GM21367 (cell line): ENCODE data around the gene COL23A1.

Experiments
- ATAC-seq: cut with Tn5 transposase; IDR thresholded peaks from one replicate; pipeline ENCODE4 v1.9.1; 2021; ENCODE audit not compliant: unreplicated experiment

The COL23A1 gene

DNA sequence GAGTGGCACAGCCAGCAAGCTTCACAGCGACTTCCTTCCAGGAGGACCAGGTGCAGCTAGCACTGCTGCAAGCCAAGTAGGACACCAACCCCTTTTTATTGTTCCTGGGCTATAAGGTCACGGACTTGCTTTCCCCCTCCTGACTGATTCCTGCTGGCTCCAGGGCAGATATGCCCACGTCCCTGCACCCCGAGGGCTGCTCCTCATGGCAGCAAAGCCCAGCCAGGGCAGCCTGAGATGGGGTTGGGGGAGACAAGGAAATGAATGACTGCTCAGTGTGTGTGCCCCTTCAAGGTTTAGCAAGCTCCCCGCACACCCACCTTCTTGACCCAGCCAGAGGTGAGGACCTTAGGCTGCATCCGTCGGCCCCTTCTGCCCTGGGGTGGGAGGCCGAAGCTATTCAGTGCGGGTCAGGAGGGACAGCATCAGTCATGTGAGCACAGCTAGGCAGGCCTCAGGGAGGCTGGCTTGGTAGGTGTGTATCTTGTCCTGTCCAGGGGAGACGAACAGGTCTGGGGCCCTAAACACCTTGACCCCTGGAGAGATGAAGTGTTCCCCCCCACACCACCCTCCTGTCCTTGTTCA lies 221.4 kb downstream of the COL23A1 start:
- ATAC-seq = no peak

DNA sequence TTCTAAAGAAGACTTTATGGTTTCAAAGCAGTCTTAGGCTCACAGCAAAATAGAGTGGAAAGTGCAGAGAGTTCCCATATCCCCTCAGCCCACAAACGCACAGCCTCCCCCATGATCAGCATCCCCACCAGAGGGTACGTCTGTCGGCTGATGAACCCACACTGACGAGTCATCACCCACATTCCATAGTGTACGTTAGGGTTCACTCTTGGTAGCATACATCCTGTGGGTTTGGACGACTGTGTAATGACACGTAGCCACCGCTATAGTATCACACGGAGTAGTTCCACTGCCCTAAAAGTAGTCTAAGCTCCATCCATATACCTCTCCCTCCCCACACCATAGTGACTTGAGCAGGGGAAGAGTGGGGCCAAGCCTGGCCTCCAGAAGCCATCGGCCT lies 221.9 kb downstream of the COL23A1 start:
- no peak for ATAC-seq

DNA sequence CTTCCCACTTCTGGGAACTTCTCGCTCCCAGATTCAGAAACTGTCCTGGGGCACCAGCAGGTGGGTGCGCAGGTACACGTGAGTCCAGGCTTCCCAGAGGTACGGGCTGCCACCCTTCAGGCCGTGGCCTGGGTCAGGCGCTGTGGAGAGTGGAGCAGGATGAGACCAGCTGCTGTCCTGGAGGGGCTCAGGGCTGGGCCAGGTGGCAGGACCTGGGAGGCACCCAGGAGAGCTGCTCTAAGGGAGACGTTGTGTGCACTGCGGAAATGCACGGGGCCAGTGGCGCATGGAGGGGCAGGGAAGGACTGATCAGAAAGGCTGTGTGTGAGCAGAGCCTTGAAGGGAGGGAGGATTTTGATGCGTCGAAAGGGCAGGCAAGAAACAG lies 222.5 kb downstream of the COL23A1 start:
- no peak for ATAC-seq

DNA sequence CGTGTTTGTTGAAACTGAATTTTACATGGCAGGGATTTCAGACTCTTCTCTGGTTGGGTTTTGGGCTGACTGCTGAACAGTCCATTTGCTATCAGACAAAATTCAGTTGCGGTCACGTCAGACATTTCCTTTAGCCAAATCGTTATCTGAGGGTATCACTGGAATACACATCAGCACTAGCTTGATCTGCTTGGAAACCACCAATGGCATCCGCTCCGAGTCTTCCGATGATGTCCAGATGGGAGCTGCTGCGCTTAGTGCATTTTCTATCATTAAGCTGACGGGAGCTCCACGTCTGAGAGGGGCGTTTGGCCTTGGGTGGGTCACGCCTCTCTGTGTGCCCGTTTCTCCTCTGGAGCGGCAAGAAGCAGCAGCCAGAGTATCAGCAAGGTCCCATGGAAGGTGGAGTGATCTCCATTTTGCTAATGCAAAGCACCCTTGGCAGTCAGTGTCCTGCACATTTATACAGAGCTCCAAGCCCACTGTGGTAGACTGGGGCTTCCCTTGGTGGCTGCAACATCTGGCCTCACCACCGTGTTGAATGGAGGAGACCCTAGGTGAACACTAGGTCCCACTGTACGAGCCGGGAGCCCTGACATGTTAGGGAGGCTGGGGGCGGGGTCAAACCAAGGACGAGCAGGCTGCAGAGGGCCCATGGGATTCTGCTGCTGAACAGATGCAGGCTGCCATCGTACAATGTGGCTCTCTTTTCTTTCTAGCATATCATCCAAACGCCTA lies 223.0 kb downstream of the COL23A1 start:
- no peak for ATAC-seq

DNA sequence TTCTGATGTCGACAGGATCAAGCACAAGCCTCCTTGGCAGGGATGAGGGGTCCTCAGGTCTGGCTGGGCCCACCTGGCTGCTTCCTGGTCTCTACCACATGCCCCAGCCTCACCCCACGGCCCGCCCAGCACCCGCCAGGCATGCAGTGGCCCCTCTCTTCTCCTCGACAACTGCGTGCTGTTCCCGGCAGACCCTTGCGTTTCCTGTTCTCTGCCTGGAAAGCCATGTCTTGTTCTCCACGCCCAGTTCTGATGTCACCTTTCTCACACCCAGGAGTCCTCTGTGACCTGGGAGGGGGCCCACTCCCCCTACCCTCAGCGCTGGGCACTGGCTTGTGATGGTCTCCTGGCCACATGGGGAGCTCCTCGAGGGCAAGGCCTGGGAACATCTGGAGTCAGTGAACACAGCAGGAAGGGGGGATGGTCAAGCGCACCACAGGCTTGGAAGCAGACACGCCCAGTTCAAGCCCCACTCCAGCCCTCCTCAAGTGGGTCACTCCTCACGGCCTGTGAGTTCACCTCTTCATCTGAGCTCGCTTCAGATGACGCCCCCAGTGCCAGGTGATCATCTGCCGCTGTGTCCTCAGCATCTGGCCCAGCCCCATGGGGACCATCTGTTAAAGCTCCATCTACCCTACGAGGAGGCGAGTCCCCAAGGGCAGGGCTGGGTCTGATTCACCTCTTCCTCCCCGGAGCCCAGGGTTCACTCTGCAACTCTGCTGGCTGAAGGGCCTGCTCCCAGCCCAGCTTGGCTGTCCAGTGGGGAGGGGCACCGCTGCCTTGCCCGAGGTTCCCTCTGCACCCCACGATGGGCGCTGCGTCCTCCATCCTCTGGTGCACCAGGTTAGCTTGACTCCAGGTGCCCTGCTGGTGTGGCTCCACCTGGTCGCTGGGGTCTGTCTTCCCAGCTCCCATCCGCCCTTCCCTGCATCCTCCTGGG lies 224.4 kb downstream of the COL23A1 start:
- no peak for ATAC-seq

DNA sequence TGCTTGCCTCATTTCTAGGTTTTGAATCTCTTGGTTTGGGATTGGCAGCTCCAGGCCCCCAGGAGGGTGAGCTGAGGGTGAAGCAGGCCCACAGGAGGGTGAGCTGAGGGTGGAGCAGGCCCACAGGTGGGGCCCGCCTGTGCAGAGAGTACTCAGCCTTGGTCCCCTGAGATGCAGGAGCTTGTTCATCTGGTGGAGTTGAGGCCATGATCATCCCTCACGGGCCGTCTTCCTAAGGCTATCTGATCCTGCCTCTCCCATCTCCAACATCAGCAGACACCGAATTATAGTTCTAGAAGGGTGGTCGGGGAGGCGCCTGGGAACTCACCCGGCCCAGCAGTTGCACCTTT lies 225.9 kb downstream of the COL23A1 start:
- ATAC-seq = no peak

DNA sequence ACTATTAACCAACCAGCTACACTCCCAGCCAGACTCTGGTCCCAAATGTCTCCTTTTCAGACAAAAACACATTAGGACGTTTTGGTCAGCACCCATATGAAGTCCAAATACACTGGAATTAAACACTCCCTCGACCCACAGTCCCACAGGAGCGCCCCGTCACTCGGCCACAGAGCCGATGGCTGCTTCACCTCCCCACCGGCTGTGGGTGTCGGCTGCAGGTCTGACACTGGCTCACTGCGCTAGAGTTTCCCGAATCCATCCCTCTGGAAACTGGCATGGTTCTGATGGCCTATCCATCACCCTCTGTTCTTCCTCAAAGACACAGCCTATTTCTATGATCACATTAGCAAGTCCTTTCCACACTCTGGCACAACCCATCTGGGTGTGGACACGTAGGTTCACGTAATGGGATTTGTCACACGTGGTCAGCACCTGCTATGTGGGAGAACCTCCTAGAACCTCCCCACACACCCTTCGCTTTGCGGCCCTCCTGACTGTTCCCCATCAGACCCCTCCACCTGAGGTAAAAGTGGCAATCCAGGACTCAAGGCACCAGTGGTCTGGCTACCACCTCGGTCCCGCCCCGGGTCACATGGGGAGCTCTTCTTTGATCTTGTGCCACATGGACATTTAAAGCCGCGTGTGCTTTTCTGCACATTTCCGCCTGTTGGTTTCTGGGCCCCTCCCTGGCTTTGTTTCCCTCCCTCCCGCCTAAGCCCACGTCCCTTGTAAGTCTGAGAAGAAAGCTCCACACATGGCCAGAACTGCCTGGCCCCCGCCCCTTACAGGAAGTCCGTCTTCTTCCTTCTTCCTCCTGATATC lies 226.5 kb downstream of the COL23A1 start:
- no peak for ATAC-seq

DNA sequence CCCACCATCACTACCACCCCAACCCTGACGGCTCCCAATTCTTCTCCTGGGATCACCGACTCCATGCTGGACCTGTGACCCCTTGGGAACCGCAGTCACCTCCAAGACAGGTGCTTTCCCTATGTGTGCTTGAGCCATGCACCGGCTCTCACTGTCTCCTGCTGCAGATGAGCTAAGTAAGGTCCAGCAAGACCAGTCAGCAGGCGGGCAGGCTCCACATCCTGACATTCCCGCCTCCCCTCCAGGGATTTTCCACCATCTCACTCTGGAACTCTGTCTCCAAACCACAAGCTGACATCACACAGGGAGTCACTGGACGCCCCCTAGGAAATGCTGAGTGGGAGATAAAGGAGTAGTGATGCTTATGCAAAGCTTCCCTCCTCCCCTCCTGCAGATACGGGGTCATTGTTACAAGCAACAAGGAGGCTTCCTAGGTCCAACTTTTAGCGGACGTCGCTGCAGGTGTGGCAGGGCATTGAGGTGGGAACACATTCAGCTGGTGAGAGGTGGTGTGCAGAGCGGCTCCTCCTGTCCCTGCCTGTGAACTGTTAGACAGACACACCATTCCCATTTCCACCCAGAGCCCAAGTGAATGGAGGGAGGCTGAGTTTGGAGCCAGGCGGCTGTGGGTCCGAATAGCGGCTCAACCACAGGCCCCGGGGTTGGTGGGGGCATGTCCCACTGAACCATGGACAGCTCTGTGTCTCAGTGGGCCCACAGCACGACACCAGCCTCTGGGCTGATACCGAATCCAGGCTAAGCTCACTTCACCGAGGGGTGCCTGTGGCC lies 228.3 kb downstream of the COL23A1 start:
- no peak for ATAC-seq

DNA sequence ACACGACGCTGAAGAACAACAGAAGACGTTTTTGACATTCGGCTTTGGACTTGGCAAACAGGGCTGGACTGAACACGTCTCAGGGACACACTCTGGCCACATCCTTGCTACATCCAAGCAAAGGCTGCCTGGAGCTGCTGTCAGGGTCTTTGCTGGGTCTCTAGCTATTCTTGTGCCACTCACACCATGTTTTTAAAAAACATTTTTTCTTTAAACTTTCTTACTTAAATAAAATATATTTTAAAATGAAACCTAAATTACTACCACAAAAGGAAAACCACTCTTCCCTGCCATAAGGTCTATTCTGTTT lies 229.3 kb downstream of the COL23A1 start:
- ATAC-seq = no peak

DNA sequence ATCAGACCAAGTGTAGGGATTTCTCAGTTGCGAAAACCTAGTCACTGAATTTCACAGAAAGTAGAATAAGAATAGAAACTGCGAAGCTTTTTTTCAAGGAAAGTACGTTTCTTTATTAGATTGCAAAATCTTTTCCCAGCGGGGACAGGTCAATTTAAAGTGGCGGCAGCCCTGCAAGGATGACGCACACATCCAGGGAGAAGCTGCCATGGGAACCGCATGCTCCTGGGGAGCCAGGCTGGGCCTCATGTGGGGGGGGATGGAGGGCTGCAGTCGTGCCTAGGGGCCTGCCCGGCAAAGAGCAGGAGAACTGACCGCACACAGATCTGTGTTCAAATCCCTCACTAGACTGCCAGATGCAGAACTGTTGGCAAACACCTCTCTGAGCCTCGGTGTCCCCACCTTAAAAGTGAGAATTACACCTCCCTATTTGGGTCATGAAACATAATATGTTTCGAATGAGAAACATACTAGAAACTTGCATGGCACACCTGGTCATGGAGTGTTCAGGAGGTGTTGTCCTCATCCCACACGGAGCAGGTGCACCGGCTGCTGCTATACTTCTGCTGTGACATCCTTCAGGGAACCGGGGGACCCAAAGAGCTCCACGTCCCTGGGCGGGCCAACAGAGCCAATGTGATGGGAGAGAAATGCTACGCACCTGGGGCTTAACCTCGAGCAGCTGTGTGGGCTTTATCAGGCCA lies 229.8 kb downstream of the COL23A1 start:
- ATAC-seq = no peak

DNA sequence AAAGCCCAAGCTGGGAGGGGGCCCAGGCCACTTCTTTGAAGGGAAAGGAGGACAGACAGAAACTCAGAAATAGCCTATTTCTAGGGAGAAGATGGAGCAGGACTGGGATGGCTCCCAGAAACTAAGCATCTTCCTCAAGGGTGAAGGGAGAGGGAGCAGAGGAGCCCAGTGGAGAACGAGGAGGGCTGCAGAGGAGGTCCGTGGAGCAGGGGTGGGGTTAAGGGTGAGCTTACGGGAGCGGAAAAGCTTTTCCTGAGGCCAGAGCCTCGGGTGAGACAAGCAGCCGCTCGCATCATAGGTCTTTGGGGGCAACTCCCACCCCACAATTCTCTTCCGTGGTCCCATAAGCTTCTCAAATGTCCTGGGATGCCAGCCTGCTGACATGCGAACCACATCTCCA lies 230.5 kb downstream of the COL23A1 start:
- no peak for ATAC-seq

DNA sequence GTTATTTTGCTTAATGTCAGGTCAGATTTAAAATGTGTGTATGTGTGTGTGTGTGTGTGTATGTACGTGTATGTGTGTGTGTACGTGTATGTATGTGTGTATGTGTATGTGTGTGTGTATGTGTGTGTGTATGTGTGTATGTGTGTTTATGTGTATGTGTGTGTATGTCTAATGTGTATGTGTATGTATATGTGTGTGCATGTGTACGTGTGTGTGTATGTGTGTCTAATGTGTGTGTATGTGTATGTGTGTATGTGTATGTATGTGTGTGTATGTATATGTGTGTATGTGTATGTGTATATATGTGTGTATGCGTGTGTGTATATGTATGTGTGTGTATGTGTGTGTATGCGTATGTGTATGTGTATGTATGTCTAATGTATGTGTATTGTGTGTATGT lies 232.5 kb downstream of the COL23A1 start:
- no peak for ATAC-seq

DNA sequence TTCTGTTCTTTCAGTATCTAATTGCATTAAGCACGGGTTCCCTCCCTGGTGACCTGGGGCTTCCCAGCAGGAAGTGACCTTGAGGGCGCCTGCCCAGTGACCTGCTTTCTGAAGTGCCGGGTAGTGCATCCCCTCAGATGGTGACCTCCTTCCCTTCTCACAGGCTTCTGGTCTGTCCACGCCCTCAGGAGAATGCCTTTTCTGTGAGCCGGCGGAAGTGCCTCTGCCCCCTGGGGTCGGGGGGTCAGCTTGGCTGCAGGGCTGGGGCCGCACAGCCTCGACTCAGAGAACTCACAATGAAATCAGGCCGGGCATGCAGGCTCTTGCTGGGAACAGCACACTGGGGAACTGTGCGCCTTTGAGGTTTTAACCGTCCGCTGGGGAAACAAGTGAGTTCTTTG lies 233.1 kb downstream of the COL23A1 start:
- no peak for ATAC-seq

DNA sequence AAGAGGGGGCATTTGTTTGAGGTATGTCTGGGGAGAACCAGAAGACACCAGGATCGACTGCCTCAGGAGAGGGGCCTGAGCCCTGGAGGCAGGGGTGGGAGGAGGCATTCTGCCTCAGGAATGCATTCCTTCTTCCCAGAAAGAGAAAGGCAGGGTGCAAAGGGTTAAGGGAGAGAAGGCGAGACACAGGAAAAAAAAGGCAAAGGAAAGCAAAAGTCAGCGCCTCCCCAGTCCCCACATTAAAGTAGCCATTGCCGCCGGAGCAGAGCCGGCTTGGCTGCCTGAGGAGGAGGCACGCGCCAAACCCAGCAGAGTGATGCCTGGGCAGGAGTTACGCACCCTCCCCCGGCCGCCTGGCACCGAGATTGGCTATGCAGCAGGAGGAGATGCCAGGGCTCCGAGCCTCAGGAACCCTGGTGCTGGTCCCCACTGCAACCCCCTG lies 233.7 kb downstream of the COL23A1 start:
- ATAC-seq = no peak

DNA sequence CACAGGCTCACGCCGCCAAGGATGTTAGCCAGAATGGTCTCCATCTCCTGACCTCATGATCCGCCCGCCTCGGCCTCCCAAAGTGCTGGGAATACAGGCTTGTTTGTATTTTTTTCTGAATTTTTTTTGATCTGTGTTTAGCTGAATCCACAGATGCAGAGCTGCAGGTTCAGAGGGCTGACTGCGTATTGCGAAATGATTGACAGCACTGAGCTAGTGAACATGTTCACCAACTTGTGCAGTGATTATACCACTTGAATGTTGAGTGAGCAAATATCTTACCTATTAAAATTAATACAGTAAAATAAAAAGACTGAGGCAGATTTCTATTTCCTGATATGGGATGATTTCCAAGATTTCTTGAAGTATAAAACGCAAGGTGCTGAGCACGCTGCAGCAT lies 234.5 kb downstream of the COL23A1 start:
- no peak for ATAC-seq

DNA sequence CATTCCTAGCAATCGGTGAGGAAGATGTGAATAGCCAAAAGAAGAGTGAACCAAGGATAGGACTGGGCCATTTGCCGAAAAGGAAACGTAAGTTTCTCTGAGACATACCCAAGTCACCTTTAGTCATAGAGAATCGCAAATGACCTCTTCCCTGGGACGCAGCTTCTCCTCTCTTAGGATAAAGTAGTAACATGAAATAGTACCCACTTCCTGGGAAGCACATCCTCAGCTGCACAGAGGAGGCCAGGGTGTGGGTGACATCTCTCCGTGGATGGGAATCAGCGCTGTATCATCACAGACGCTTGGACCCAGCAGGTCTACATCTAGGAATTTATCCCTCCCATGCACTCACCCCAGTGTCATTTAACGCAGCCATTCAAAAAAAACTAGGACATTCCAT lies 236.7 kb downstream of the COL23A1 start:
- no peak for ATAC-seq

DNA sequence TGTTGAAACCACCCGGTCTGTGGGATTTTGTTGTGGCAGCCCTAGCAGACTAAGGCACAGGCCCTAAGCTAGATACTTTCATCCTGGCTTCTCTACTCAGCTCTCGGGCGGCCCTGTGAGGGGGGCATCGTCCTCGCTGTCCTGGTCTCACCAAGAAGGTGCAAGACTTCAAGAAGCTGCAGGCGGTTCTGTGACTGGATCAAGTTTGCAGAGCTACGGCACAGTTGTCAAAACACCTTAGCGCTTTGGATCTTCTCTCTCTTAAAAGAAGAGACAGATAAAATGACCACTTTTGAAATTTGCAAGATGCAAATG lies 238.2 kb downstream of the COL23A1 start:
- ATAC-seq = no peak

DNA sequence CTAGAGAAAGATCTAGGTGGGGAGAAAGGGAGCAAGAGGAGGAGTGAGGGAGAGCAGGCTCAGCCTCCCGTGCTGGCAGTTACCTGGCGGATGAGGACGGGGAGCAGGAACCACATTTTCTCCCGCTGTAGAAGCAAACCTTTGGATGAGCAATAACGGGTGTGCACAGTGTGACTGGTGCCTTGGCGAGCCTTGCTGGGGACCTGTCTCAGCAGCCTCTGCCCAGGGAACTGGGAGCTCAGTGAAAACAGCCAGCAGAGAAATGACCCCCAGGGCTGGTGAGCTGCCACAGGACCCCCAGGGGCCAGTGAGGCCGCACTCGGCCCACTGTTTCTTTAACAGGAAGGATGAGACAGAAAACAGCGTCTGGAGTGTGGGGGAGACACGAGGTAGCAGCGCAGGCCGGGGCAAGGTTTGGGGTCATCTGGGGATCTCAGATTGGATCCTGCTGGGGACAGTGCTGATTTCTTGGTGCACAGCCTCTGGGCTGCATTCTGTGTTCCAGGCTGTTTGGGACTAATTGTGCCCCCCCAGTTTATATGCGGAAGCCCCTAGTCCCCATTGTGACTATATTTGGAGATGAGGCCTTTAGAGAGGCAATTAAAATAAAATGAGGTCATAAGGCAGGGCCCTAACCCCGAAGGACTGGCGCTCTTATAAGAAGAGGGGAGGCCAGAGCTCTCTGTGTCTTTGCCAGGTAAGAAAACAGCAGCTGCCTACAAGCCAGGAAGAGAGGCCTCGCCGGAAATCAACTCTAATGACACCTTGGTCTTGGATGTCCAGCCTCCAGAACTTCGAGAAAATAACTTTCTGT lies 238.8 kb downstream of the COL23A1 start:
- no peak for ATAC-seq
